Rectal smooth muscle tissue (tissue), 1 donor: Measurements from ENCODE around the gene QARS1.

Source experiments
- H3K27ac ChIP-seq: one replicate; pipeline ENCODE4 v1.7.0; 2013; ENCODE audit warnings: low read depth, low read length, inconsistent platforms
- H3K27me3 ChIP-seq: one replicate; pipeline ENCODE4 v1.7.0; 2013; ENCODE audit warnings: low read length; ENCODE audit not compliant: control insufficient read depth, insufficient read depth
- H3K36me3 ChIP-seq: one replicate; pipeline ENCODE4 v1.7.0; 2013; ENCODE audit warnings: low read length; ENCODE audit not compliant: control insufficient read depth, insufficient read depth
- H3K4me1 ChIP-seq: one replicate; pipeline ENCODE4 v1.7.0; 2013; ENCODE audit warnings: low read length; ENCODE audit not compliant: control insufficient read depth, insufficient read depth
- H3K4me3 ChIP-seq: one replicate; pipeline ENCODE4 v1.7.0; 2013; ENCODE audit warnings: low read length
- H3K9ac ChIP-seq: one replicate; pipeline ENCODE4 v1.7.0; 2013; ENCODE audit warnings: low read length

Gene QARS1

GRCh38 chr3:49131040-49131439 lies 26.5 kb upstream of the QARS1 start:
- H3K27ac ChIP-seq, result no peak overlapping the region
- H3K4me1 ChIP-seq, result peaks cover 12% of the 10 kb centered on the region
- no peak overlapping the region for H3K4me3 ChIP-seq
- peaks cover 6% of the 10 kb centered on the region for H3K36me3 ChIP-seq
- no peak overlapping the region for H3K9ac ChIP-seq
- no peaks in the 10 kb centered on the region for H3K27me3 ChIP-seq

DNA sequence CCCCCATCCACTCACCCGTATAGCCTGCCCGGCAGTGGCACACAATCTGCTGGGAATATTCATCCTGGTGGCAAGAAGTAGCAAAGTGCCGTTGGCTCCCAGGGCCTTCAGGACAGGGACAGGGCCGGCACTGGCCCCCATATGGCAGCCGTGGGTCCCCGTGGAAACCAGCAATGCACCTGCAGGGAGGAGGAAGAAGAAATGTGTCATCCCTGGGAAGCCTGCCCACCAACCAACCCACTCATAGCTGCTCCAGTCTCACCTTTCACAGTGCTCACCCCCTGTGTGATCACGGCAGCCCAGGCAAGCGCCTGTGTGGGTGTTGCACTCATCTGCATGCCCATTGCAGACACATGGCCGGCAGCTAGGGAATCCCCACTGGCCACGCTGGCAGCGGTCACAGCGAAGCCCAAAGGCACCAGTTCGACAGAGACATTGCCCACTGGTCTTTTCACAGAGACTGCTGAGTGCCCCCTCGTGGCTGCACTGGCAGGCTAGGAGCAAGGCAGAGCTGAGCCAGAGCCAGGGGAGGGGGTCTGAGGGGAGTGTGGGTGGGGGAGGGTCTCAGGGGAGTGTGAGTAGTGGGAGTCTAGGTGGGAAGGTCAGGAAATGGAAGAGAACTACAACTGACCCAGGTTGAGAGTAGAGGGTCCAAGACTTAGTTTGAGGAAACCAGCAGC lies 20.6 kb upstream of the QARS1 start:
- no peak overlapping the region for H3K27ac ChIP-seq
- H3K9ac ChIP-seq, result no peak overlapping the region
- H3K36me3 ChIP-seq, result peaks cover 20% of the 10 kb centered on the region
- no peaks in the 10 kb centered on the region for H3K27me3 ChIP-seq
- H3K4me3 ChIP-seq, result no peak overlapping the region
- peaks cover 3% of the 10 kb centered on the region for H3K4me1 ChIP-seq

DNA sequence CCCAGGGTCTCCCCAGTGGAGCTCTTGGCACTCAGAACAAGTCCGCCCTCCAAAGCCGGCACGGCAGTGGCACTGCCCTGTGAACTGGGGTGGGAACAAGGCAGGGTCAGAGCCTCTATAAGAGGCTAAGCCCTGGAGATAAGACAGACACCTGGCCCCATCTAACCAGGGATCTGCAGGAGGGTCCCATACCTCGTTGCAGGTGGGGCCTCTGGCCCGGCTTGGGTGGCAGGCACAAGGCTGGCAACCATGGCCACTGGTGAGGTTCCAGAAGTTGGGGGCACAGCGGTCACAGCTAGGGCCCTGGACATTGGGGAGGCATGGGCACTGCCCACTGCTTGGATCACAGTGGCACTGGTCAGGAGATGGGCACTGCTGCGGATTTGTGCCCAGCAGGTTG lies 19.6 kb upstream of the QARS1 start:
- Histone ChIP-seq H3K27ac (no peak overlapping the region), H3K9ac (no peak overlapping the region), H3K27me3 (no peaks in the 10 kb centered on the region), H3K4me3 (no peak overlapping the region), H3K36me3 (peaks cover 20% of the 10 kb centered on the region), H3K4me1 (peaks cover 10% of the 10 kb centered on the region)

- Histone ChIP-seq H3K9ac (no peak overlapping the region), H3K27ac (no peak overlapping the region), H3K27me3 (no peaks in the 10 kb centered on the region), H3K36me3 (peaks cover 20% of the 10 kb centered on the region), H3K4me3 (no peak overlapping the region), H3K4me1 (peaks cover 15% of the 10 kb centered on the region)
Observed at GRCh38 chr3:49123687-49124086, 19.1 kb upstream of the QARS1 start.

DNA sequence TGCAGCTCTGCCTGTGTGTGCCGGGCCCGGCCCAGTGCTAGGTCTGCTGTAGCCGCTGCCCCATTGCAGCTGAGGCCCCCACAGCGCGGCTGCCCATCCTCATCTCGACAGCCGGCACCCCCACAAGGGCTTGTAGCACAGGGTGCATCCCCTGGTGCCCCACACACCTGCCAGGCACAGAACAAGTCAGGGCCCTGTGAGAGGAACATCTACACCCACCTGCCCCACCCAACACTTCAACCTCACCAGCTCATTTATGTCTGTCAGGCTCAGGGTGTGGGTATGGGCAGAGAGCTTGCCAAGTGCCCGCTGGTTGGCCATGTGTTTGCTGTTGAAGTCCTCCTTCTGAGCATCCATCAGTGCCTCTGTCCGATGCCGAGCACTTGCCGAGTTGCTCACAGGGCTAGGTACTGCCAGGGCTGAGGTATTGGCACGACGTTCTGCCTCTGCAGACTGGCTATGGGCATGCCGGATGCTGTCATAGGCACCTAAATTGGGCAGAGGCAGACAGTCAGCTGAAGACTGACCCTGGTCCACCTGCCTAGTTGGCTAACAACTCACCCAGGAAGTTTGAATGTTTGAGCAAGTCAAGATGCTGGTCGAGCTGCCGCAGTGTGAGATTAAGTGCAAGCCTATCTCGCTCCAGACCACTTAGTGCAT lies 18.5 kb upstream of the QARS1 start:
- Histone ChIP-seq H3K27me3 (no peaks in the 10 kb centered on the region), H3K4me3 (no peak overlapping the region), H3K36me3 (peaks cover 20% of the 10 kb centered on the region), H3K4me1 (peaks cover 17% of the 10 kb centered on the region), H3K9ac (no peak overlapping the region), H3K27ac (no peak overlapping the region)

- peaks cover 24% of the 10 kb centered on the region for H3K36me3 ChIP-seq
- H3K27ac ChIP-seq, result no peak overlapping the region
- H3K27me3 ChIP-seq, result no peaks in the 10 kb centered on the region
- peaks cover 17% of the 10 kb centered on the region for H3K4me1 ChIP-seq
- H3K9ac ChIP-seq, result no peak overlapping the region
- no peak overlapping the region for H3K4me3 ChIP-seq
Observed at GRCh38 chr3:49122451-49122850, 17.9 kb upstream of the QARS1 start.

- H3K27me3 ChIP-seq, result no peaks in the 10 kb centered on the region
- H3K4me3 ChIP-seq, result no peak overlapping the region
- H3K27ac ChIP-seq, result no peak overlapping the region
- peaks cover 17% of the 10 kb centered on the region for H3K4me1 ChIP-seq
- H3K9ac ChIP-seq, result no peak overlapping the region
- peaks cover 29% of the 10 kb centered on the region for H3K36me3 ChIP-seq
Observed at GRCh38 chr3:49122022-49122421, 17.5 kb upstream of the QARS1 start.

- Histone ChIP-seq H3K4me1 (peaks cover 17% of the 10 kb centered on the region), H3K27ac (peak overlapping the region; percentile 98), H3K36me3 (peaks cover 35% of the 10 kb centered on the region), H3K27me3 (no peaks in the 10 kb centered on the region), H3K4me3 (peak overlapping the region; percentile 60), H3K9ac (no peak overlapping the region)
Observed at GRCh38 chr3:49121132-49121736, 16.7 kb upstream of the QARS1 start.

DNA sequence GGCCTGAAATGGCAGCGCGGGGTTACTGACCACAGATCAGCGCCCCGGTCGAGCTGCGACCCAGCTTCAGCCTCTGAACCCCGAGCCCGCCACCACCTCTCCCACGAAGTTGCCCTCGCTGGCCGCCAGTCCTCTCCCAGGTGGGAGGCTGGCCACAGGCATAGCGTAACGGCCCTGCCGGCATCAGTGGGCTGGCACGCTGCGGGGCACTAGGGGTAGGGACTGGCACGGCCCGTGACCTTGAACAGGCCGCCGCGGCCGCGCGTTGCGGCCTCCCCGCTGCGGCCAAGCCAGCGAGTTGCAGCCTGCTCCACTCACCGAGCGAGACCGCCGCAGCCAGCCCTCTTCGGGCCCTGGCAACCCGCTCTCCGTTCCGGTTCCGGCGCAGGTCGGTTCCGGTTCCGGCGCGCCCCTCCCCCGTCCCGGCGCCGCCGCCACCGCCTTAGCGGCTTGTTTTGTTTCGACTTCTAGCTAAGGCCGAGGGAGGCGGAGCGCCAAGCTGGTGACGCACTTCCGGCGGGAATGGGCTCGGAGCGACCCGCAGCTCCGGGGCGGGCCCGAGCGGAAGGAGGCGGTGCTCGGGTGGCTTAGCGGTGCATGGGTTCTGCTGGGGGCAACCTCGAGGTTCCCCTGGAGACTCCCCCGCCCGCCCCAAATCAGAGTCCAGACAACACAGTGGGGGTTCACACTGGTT lies 16.0 kb upstream of the QARS1 start, which contains the start of gene USP19:
USP19 (minus strand) TSS at position 386 of the 694 bp plus-strand sequence. CDS start 1,678 bp downstream, outside the sequence.
- peaks cover 17% of the 10 kb centered on the region for H3K4me1 ChIP-seq
- peak within 1 kb of the TSS; percentile 98 for H3K4me3 ChIP-seq
- peak within 1 kb of the TSS; percentile 99 for H3K9ac ChIP-seq
- H3K36me3 ChIP-seq, result peaks cover 35% of the 10 kb centered on the region
- no peaks in the 10 kb centered on the region for H3K27me3 ChIP-seq
- H3K27ac ChIP-seq, result peak within 1 kb of the TSS; percentile 98

GRCh38 chr3:49120096-49120437 lies 15.5 kb upstream of the QARS1 start:
- peak overlapping the region; percentile 98 for H3K27ac ChIP-seq
- no peaks in the 10 kb centered on the region for H3K27me3 ChIP-seq
- peak overlapping the region; percentile 98 for H3K4me3 ChIP-seq
- H3K9ac ChIP-seq, result peak overlapping the region; percentile 99
- H3K36me3 ChIP-seq, result peaks cover 38% of the 10 kb centered on the region
- peaks cover 17% of the 10 kb centered on the region for H3K4me1 ChIP-seq

DNA sequence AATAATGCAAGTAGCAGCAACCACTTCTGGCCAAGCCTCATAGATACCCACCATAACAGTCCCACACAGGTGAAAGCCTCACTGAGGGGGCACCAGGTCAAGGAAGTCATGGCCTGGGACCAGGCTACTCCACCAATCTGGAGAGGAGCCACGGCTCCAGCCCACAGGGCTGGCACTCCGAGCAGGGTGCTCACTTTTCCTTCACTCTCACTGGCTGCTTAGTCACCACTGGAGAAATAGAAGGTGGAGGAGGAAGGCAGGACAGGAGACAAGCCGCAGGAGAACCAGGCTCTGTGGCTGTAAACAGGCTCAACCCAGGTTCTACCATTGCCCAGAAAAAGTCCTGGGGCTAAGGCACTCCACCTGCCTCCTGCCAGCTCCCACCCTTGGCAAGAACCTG lies 14.9 kb upstream of the QARS1 start:
- H3K9ac ChIP-seq, result peak overlapping the region; percentile 99
- peak overlapping the region; percentile 98 for H3K27ac ChIP-seq
- peak overlapping the region; percentile 98 for H3K4me3 ChIP-seq
- H3K27me3 ChIP-seq, result no peaks in the 10 kb centered on the region
- peaks cover 17% of the 10 kb centered on the region for H3K4me1 ChIP-seq
- peaks cover 41% of the 10 kb centered on the region for H3K36me3 ChIP-seq

GRCh38 chr3:49119036-49119435 lies 14.5 kb upstream of the QARS1 start:
- Histone ChIP-seq H3K27me3 (no peaks in the 10 kb centered on the region), H3K4me3 (peak overlapping the region; percentile 98), H3K36me3 (peaks cover 45% of the 10 kb centered on the region), H3K9ac (no peak overlapping the region), H3K27ac (peak overlapping the region; percentile 98), H3K4me1 (peaks cover 17% of the 10 kb centered on the region)
